GM12874 (cell line): ENCODE data around the gene AKNA.

Source experiments
- TF ChIP-seq, protein P1 (sequence below): IDR thresholded peaks from 2 replicates; pipeline ENCODE4 v1.5.1; 2011; ENCODE audit warnings: low read depth, mild to moderate bottlenecking, control low read depth, low read length, moderate library complexity; ENCODE audit not compliant: insufficient read depth

AKNA gene

DNA sequence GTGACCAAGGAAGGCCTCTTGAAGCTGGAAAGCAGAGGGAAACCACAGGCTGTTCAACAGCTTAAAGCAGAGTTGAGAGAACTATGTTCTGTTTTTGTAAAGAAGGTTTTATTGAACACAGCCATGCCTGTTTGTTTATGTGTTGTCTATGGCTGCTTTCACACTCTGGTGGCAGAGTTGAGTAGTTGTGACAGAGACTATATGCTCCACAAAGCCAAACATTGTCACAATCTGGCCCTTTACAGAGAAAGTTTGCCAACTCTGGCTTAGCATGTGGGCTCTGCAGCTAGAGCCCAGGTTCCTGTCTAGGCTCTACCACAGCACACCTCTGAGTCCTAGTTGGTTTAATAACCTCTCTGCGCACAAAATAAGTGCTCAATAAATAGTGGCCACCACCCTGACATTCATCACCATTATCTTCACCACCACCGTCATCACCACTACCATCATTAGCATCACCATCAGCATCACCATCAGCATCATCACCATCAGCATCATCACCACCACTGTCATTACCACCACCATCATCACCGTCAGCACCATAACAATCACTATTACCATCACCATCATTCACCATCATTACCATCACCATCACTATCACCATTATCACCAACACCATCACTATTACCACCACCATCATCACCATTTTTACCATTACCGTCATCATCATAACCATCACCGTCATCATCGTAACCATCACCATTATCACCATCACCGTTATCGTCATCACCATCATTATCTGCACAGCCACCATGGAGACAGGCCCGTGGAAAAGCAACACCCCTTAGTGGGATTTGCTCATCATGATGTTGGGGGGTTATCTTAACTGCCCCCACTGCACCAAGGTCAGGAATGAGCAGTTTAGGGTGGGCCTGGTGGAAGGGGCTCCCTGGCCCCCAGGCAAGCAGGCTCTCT, 18.3 kb downstream of the AKNA start:
- TF ChIP-seq, protein P1, sequence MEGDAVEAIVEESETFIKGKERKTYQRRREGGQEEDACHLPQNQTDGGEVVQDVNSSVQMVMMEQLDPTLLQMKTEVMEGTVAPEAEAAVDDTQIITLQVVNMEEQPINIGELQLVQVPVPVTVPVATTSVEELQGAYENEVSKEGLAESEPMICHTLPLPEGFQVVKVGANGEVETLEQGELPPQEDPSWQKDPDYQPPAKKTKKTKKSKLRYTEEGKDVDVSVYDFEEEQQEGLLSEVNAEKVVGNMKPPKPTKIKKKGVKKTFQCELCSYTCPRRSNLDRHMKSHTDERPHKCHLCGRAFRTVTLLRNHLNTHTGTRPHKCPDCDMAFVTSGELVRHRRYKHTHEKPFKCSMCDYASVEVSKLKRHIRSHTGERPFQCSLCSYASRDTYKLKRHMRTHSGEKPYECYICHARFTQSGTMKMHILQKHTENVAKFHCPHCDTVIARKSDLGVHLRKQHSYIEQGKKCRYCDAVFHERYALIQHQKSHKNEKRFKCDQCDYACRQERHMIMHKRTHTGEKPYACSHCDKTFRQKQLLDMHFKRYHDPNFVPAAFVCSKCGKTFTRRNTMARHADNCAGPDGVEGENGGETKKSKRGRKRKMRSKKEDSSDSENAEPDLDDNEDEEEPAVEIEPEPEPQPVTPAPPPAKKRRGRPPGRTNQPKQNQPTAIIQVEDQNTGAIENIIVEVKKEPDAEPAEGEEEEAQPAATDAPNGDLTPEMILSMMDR: no peak

GRCh38 chr9:114367772-114368569, 19.8 kb downstream of the AKNA start:
- TF ChIP-seq, protein P1: no peak

DNA sequence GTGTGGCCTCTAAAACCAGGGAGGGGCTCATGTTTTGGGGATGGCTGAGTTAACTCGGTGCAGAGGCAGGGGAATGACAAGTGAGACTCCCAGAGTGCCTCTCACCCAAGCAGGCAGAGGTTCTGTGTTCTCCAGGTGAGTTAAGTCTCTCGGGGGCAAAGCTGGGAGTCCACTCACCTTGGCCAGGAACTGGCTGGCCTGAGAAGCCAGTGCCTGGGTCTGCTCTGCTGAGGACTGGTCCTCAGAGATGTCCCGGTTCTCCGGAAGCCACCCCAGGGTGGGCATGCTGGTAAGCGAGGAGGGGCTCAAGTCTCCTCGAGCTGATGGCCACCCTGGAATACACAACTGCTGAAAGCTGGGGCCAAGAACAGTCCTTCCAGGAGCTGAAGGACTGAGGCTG, 20.4 kb downstream of the AKNA start:
- TF ChIP-seq, protein P1: no peak

DNA sequence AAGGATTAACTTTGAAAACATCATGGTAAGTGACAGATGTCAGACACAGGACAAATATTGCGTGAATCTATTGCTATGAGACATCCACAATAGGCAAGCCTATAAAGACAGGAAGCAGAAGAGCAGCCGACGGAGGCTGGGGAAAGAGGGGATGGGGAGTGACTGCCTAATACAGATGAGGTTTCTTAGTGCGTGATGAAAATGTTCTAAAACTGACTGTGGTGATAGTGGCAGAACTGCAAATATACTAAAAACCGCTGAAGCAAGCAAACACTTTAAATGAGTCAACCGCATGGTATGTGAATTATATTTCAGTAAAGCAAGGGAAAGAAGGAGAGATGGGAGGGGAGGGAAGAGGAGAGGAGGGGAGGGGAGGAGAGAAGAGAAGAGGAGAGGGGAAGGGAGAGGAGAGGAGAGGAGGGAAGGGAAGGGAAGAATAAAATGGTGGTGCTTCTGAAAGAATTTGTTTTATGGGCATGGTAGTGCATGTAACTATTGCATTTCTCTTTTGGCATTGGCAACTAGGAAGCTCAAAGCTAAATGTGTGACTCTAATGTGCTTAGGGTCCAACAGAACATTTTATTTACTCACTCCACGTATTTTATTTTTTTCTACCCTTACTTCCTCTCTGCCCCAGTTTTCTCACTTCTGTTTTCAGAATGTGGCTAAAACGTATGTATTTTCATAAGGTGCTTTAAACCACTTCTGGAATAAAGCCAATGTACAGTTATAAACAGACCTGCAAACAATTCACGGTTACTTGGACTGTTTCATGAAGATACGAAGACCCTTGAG, 21.3 kb downstream of the AKNA start:
- TF ChIP-seq, protein P1: no peak

- TF ChIP-seq, protein P1: no peak
Observed at GRCh38 chr9:114365194-114365593, 22.6 kb downstream of the AKNA start.

DNA sequence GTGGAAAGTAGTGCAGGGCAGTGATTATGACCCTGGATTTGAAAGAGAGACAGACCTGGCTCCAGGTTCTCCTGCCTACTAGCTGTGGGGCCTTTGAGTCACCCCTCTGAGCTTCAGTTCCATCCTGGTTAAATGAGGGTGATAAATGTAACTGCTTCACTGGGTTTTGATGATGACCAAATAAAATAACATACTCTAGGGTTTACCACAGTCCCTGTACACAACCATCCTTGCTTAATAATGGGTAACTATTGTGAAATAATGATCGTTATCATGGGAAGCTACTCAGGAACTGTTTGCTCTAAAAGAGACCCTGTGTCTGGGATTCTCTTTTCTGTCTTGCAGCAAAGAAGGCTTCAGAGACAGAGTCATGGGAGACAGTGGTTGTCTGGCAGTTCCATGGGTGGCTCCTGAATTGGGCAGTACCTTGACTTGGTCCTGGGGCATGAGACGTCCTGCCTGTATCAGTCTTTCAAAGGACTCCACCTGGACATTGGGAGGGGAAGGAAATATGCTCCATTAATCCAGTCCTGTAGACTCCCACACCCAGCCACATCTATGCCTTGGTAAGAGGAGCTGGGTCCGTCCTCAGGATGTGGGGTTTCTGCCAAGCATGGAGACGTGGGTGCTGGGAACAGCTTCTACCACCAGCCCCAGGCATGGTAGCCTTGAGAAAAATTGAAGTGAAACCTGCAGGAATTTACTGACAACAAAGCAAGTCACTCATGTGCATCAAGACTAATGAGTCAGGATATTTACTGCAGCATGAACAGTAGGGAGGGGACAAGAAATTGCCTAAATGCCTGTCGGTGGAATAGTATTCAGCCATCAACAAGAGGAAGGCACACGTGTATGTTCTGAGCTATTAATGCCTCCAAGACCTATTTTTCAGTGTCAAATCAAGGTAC, 23.4 kb downstream of the AKNA start:
- TF ChIP-seq, protein P1: no peak
